Superior temporal gyrus (tissue), 1 donor: Measurements from ENCODE around the gene SLC2A10.
"Not testable (repeated sequence)": the region's sequence is repeated elsewhere in the genome, so short reads cannot be mapped to it uniquely, and the experiment has no call there.

Experiments used
- DNase-seq: peaks from one replicate; pipeline ENCODE4 v3.0.0-alpha.2; 2016; ENCODE audit errors: extremely low spot score

Gene SLC2A10

GRCh38 chr20:46709459-46710152, at the start of gene SLC2A10:
Gene SLC2A10, plus strand, starts transcription at chr20:46709649. Its CDS starts 88 bp downstream, at chr20:46709737.
- no peak for DNase-seq

GRCh38 chr20:46660487-46660886, 49.0 kb upstream of the SLC2A10 start:
- DNase-seq, result no peak

GRCh38 chr20:46661659-46662058, 47.8 kb upstream of the SLC2A10 start:
- DNase-seq, result no peak

- DNase-seq, result no peak
Observed at GRCh38 chr20:46663531-46663930, 45.9 kb upstream of the SLC2A10 start.

GRCh38 chr20:46665602-46666001, 43.8 kb upstream of the SLC2A10 start:
- DNase-seq, result no peak

- no peak for DNase-seq
Observed at GRCh38 chr20:46666306-46666705, 43.1 kb upstream of the SLC2A10 start.

GRCh38 chr20:46666818-46667515, 42.5 kb upstream of the SLC2A10 start:
- DNase-seq, result no peak

- no peak for DNase-seq
Observed at GRCh38 chr20:46670228-46670584, 39.2 kb upstream of the SLC2A10 start.

GRCh38 chr20:46670585-46671584, 38.6 kb upstream of the SLC2A10 start:
- DNase-seq, result no peak

GRCh38 chr20:46671866-46672542, 37.4 kb upstream of the SLC2A10 start:
- no peak for DNase-seq

- no peak for DNase-seq
Observed at GRCh38 chr20:46672543-46673148, 36.8 kb upstream of the SLC2A10 start.

GRCh38 chr20:46673394-46674252, 35.8 kb upstream of the SLC2A10 start:
- DNase-seq, result no peak

- DNase-seq, result no peak
Observed at GRCh38 chr20:46674253-46675083, 35.0 kb upstream of the SLC2A10 start.

- not testable (repeated sequence) for DNase-seq
Observed at GRCh38 chr20:46676649-46677316, 32.7 kb upstream of the SLC2A10 start.

- DNase-seq, result no peak
Observed at GRCh38 chr20:46677608-46678007, 31.8 kb upstream of the SLC2A10 start.

GRCh38 chr20:46678516-46678915, 30.9 kb upstream of the SLC2A10 start:
- no peak for DNase-seq

- no peak for DNase-seq
Observed at GRCh38 chr20:46680684-46681031, 28.8 kb upstream of the SLC2A10 start.

- peak; percentile 91 for DNase-seq
Observed at GRCh38 chr20:46681032-46681854, 28.2 kb upstream of the SLC2A10 start.
